Peyer's patch (tissue), 4 donors: ENCODE data around the gene KCNC3.

ENCODE experiments used
- CTCF ChIP-seq, 6 experiments: fragments of 450-650 bp in 4 of 6; fragments of 200-600 bp in 2 of 6; sonication (generic) in 1 of 6; IDR thresholded peaks; one replicate each; pipeline ENCODE4 v1.5.1; 2017 to 2019; ENCODE audit warnings: antibody characterized with exemption in 6 of 6, mild to moderate bottlenecking in 3 of 6, moderate library complexity in 1 of 6
- POLR2A ChIP-seq, 2 donors: fragments of 450-650 bp; IDR thresholded peaks; one replicate each; pipeline ENCODE4 v1.5.1; 2017; ENCODE audit warnings: antibody characterized with exemption in 2 of 2, mild to moderate bottlenecking in 2 of 2, moderate library complexity in 2 of 2

GRCh38 chr19:50273821-50274220 lies 55.4 kb downstream of the KCNC3 start:
- TF ChIP-seq CTCF (IDR thresholded peaks at IDR 0.05) (no peak), POLR2A (IDR thresholded peaks at IDR 0.05) (no peak)
